Fibroblast of lung (primary cell): Measurements from ENCODE around the gene PDE11A. TPM values are rescaled to one million over a fixed set of nuclear protein-coding genes. Genes with fewer than 3 reads are reported as not detected.

Source experiments
- DNase-seq, 2 donors: peaks; one replicate each; pipeline versions ENCODE4 v3.0.0 to v3.0.0-alpha.2; 2010; ENCODE audit warnings: low read depth in 2 of 2
- H2AFZ ChIP-seq: 2 replicates; pipeline ENCODE4 v1.5.1; 2012; ENCODE audit warnings: low read length, control low read depth, inconsistent platforms
- H3K27ac ChIP-seq: 2 replicates; pipeline ENCODE4 v1.5.1; 2011; ENCODE audit warnings: low read length, control low read depth; ENCODE audit not compliant: insufficient read depth
- H3K27me3 ChIP-seq: 2 replicates; pipeline ENCODE4 v1.5.1; 2011; ENCODE audit warnings: mild to moderate bottlenecking, low read length; ENCODE audit not compliant: control insufficient read depth, insufficient read depth
- H3K36me3 ChIP-seq: 2 replicates; pipeline ENCODE4 v1.5.1; 2011; ENCODE audit warnings: low read length; ENCODE audit not compliant: control insufficient read depth, insufficient read depth
- H3K4me1 ChIP-seq: 2 replicates; pipeline ENCODE4 v1.5.1; 2011; ENCODE audit warnings: low read length; ENCODE audit not compliant: control insufficient read depth, insufficient read depth; ENCODE audit errors: extremely low read depth
- H3K4me2 ChIP-seq: 2 replicates; pipeline ENCODE4 v1.5.1; 2011; ENCODE audit warnings: low read length, control low read depth; ENCODE audit not compliant: insufficient read depth; ENCODE audit errors: extremely low read depth
- H3K4me3 ChIP-seq, 4 experiments: fragments of 200-600 bp in 1 of 4; sonication (generic) in 1 of 4; replicated peaks in 1 of 4; 2 replicates each; pipeline ENCODE4 v1.5.1; 2011 to 2016; ENCODE audit warnings: low read length in 4 of 4, low read depth in 3 of 4, mild to moderate bottlenecking in 3 of 4, control low read depth in 2 of 4, inconsistent platforms in 1 of 4, mixed read lengths in 1 of 4; ENCODE audit not compliant: insufficient read depth in 1 of 4; ENCODE audit errors: control extremely low read depth in 1 of 4
- H3K79me2 ChIP-seq: 2 replicates; pipeline ENCODE4 v1.5.1; 2012; ENCODE audit warnings: mild to moderate bottlenecking, low read length, inconsistent platforms; ENCODE audit not compliant: control insufficient read depth, insufficient read depth
- H3K9ac ChIP-seq: 2 replicates; pipeline ENCODE4 v1.5.1; 2011; ENCODE audit warnings: mild to moderate bottlenecking, low read length, control low read depth; ENCODE audit not compliant: insufficient read depth
- H3K9me3 ChIP-seq: 2 replicates; pipeline ENCODE4 v1.5.1; 2012; ENCODE audit warnings: low read depth, low read length; ENCODE audit not compliant: control insufficient read depth, insufficient read depth
- H4K20me1 ChIP-seq: 2 replicates; pipeline ENCODE4 v1.5.1; 2011; ENCODE audit warnings: low read length; ENCODE audit not compliant: control insufficient read depth, insufficient read depth; ENCODE audit errors: extremely low read depth
- CTCF ChIP-seq, 2 donors: IDR thresholded peaks in 1 of 2; conservative IDR thresholded peaks in 1 of 2; 1 replicate in 1 of 2; 2 replicates in 1 of 2; pipeline ENCODE4 v1.5.1; 2011 to 2012; ENCODE audit warnings: low read length in 2 of 2, control low read depth in 1 of 2, inconsistent platforms in 1 of 2, low read depth in 1 of 2, mild to moderate bottlenecking in 1 of 2
- EZH2 ChIP-seq: IDR thresholded peaks from 2 replicates; pipeline ENCODE4 v1.5.1; 2012; ENCODE audit warnings: low read length, control low read depth, mild to moderate bottlenecking; ENCODE audit errors: missing control alignments
- polyA plus RNA-seq, 2 donors: library from polyadenylated mRNA; depleted of rRNA in 1 of 2; stranded (reverse) in 1 of 2; unstranded in 1 of 2; fragments of >200 nt; gene quantifications; 2 replicates each; pipeline ENCODE4 v1.2.1, GENCODE V29; 2011 to 2012; ENCODE audit warnings: missing spikeins in 1 of 2
- total RNA-seq: library from RNA; depleted of rRNA; stranded (reverse); fragments of >200 nt; gene quantifications from 2 replicates; pipeline ENCODE4 v1.2.1, GENCODE V29; 2014

PDE11A gene
- total and polyA plus RNA-seq, 2 donors (not counting 1 experiment from before 2014, with no cell fraction given), result 0.03 to 0.33 TPM

- no peak for TF ChIP-seq CTCF (conservative IDR thresholded peaks at IDR 0.05 in 1 of 2, IDR thresholded peaks at IDR 0.05 in 1 of 2; ENCODE audit: low read depth in 1 of 2, low read length in 2 of 2)
- TF ChIP-seq EZH2, result no peak
- no peaks in the 10 kb centered on the region for H3K27me3 ChIP-seq
- no peaks in the 10 kb centered on the region for H3K9me3 ChIP-seq
- no peaks in the 10 kb centered on the region for H3K4me1 ChIP-seq
- H3K4me3 ChIP-seq, result no peak overlapping the region
- H4K20me1 ChIP-seq, result no peaks in the 10 kb centered on the region
- peak in 1 of 2 donors; percentile 60 for DNase-seq
- no peaks in the 10 kb centered on the region for H3K36me3 ChIP-seq
- no peaks in the 10 kb centered on the region for H3K79me2 ChIP-seq
- H3K27ac ChIP-seq, result no peak overlapping the region
- H3K4me2 ChIP-seq, result no peak overlapping the region
- no peak overlapping the region for H3K9ac ChIP-seq
- H2AFZ ChIP-seq, result no peak overlapping the region
These were observed 263.4 kb downstream of the PDE11A start for GRCh38 chr2:177808984-177809809.

GRCh38 chr2:177806025-177806424 is 266.6 kb downstream of the PDE11A start:
- TF ChIP-seq CTCF (conservative IDR thresholded peaks at IDR 0.05 in 1 of 2, IDR thresholded peaks at IDR 0.05 in 1 of 2; ENCODE audit: low read depth in 1 of 2, low read length in 2 of 2) (no peak), EZH2 (no peak)
- H3K4me2 ChIP-seq, result no peak overlapping the region
- H3K9me3 ChIP-seq, result no peaks in the 10 kb centered on the region
- no peak overlapping the region for H3K4me3 ChIP-seq
- no peaks in the 10 kb centered on the region for H3K36me3 ChIP-seq
- no peak overlapping the region for H3K27ac ChIP-seq
- H4K20me1 ChIP-seq, result no peaks in the 10 kb centered on the region
- DNase-seq, result peak in 1 of 2 donors; percentile 88
- no peaks in the 10 kb centered on the region for H3K79me2 ChIP-seq
- no peaks in the 10 kb centered on the region for H3K27me3 ChIP-seq
- H3K4me1 ChIP-seq, result no peaks in the 10 kb centered on the region
- H3K9ac ChIP-seq, result no peak overlapping the region
- no peak overlapping the region for H2AFZ ChIP-seq

- no peak overlapping the region for H2AFZ ChIP-seq
- H4K20me1 ChIP-seq, result no peaks in the 10 kb centered on the region
- H3K9ac ChIP-seq, result no peak overlapping the region
- H3K79me2 ChIP-seq, result no peaks in the 10 kb centered on the region
- peak; percentile 50 to 66 for TF ChIP-seq CTCF (conservative IDR thresholded peaks at IDR 0.05 in 1 of 2, IDR thresholded peaks at IDR 0.05 in 1 of 2; ENCODE audit: low read depth in 1 of 2, low read length in 2 of 2)
- no peak for TF ChIP-seq EZH2
- H3K27ac ChIP-seq, result no peak overlapping the region
- H3K27me3 ChIP-seq, result no peaks in the 10 kb centered on the region
- H3K4me2 ChIP-seq, result no peak overlapping the region
- no peaks in the 10 kb centered on the region for H3K4me1 ChIP-seq
- peak; percentile 7 to 30 for DNase-seq
- no peak overlapping the region for H3K4me3 ChIP-seq
- no peaks in the 10 kb centered on the region for H3K9me3 ChIP-seq
- H3K36me3 ChIP-seq, result no peaks in the 10 kb centered on the region
These were observed 273.0 kb downstream of the PDE11A start for GRCh38 chr2:177799531-177799930.
